H1 (cell line): ENCODE results near the gene CRTAC1. TPM values are rescaled to one million over a fixed set of nuclear protein-coding genes. Genes with fewer than 3 reads are reported as not detected.
A peak's percentile ranks its signal among the peaks of the same experiment; 100 is the strongest.

ENCODE experiments used
- CTCF ChIA-PET: fragments of 300-600 bp; sonication (Branson Sonifier 250); formaldehyde crosslinking; loops from one replicate; lab custom pipeline; 2021; ENCODE audit not compliant: partially characterized antibody; lab: Charles Lee
- POLR2A ChIA-PET: fragments of 300-600 bp; sonication (Branson Sonifier 250); formaldehyde crosslinking; loops from one replicate; lab custom pipeline; 2021; ENCODE audit warnings: inconsistent platforms; ENCODE audit not compliant: partially characterized antibody; lab: Charles Lee
- DNase-seq, 2 experiments: peaks; one replicate each; pipeline versions ENCODE4 v3.0.0 to v3.0.0-alpha.2; 2010 to 2022; ENCODE audit warnings: low spot score in 2 of 2, low read depth in 1 of 2, mixed read lengths in 1 of 2
- FAIRE-seq: peaks from 2 replicates; lab custom pipeline; 2011; peaks lifted over from hg19 to GRCh38; lab: Jason Lieb, UNC
- H2AFZ ChIP-seq: 2 replicates; pipeline ENCODE4 v1.8.1; 2012; ENCODE audit warnings: low read length, inconsistent platforms
- H2AK5ac ChIP-seq: 2 replicates; pipeline ENCODE4 v1.6.1; 2013; ENCODE audit warnings: low read depth, low read length
- H2BK120ac ChIP-seq: replicated peaks from 2 replicates; pipeline ENCODE3; 2013; ENCODE audit warnings: low read depth, low read length, inconsistent platforms
- H2BK12ac ChIP-seq: 2 replicates; pipeline ENCODE4 v1.6.1; 2013; ENCODE audit warnings: low read depth, low read length
- H2BK15ac ChIP-seq: 2 replicates; pipeline ENCODE4 v1.6.1; 2013; ENCODE audit warnings: low read length
- H2BK20ac ChIP-seq: 2 replicates; pipeline ENCODE4 v1.6.1; 2013; ENCODE audit warnings: low read length
- H2BK5ac ChIP-seq: 2 replicates; pipeline ENCODE4 v1.6.1; 2013; ENCODE audit warnings: low read depth, low read length
- H3K14ac ChIP-seq: 2 replicates; pipeline ENCODE4 v1.6.1; 2013; ENCODE audit warnings: inconsistent platforms; ENCODE audit not compliant: insufficient read length
- H3K18ac ChIP-seq: 2 replicates; pipeline ENCODE4 v1.6.1; 2013; ENCODE audit warnings: low read length; ENCODE audit errors: extremely low read depth
- H3K23ac ChIP-seq: 2 replicates; pipeline ENCODE4 v1.6.1; 2013; ENCODE audit warnings: inconsistent platforms; ENCODE audit not compliant: insufficient read length
- H3K23me2 ChIP-seq: 2 replicates; pipeline ENCODE4 v1.6.1; 2013; ENCODE audit warnings: low read depth, low read length
- H3K27ac ChIP-seq: 2 replicates; pipeline ENCODE4 v1.6.1; 2011; ENCODE audit warnings: low read depth, low read length, inconsistent platforms
- H3K27me3 ChIP-seq, 4 experiments: replicated peaks in 1 of 4; 1 replicate in 1 of 4; 2 replicates in 3 of 4; pipeline versions ENCODE4 v1.6.1 to v1.8.1; 2011 to 2013; ENCODE audit warnings: low read length in 3 of 4, mild to moderate bottlenecking in 3 of 4, inconsistent platforms in 2 of 4, mixed read lengths in 2 of 4, moderate library complexity in 1 of 4; ENCODE audit not compliant: control insufficient read depth in 3 of 4, insufficient read depth in 3 of 4; ENCODE audit errors: extremely low read depth in 1 of 4
- H3K36me3 ChIP-seq, 4 experiments: 2 replicates each; pipeline versions ENCODE4 v1.6.1 to v1.8.1; 2011 to 2013; ENCODE audit warnings: mild to moderate bottlenecking in 4 of 4, low read length in 3 of 4, moderate library complexity in 2 of 4, control low read depth in 1 of 4, inconsistent platforms in 1 of 4; ENCODE audit not compliant: insufficient read depth in 4 of 4, control insufficient read depth in 2 of 4
- H3K4ac ChIP-seq: replicated peaks from 2 replicates; pipeline ENCODE3; 2013; ENCODE audit warnings: low read length, low read depth, mixed read lengths, inconsistent platforms; ENCODE audit not compliant: insufficient read length
- H3K4me1 ChIP-seq, 4 experiments: replicated peaks in 1 of 4; 1 replicate in 1 of 4; 2 replicates in 3 of 4; pipeline versions ENCODE4 v1.6.1 to v1.8.1; 2011 to 2013; ENCODE audit warnings: low read length in 3 of 4, inconsistent platforms in 2 of 4, mixed read lengths in 1 of 4; ENCODE audit not compliant: insufficient read depth in 4 of 4, control insufficient read depth in 3 of 4
- H3K4me2 ChIP-seq, 2 experiments: 2 replicates each; pipeline versions ENCODE4 v1.6.1 to v1.8.1; 2011 to 2013; ENCODE audit warnings: low read depth in 2 of 2, low read length in 2 of 2, control low read depth in 1 of 2, inconsistent platforms in 1 of 2, mild to moderate bottlenecking in 1 of 2; ENCODE audit not compliant: insufficient read depth in 1 of 2
- H3K4me3 ChIP-seq, 4 experiments: fragments of 200-600, 300-600 bp in 1 of 4; sonication (generic), shearing (Covaris generic), sonication (Bioruptor Twin) in 1 of 4; 2 replicates each; pipeline versions ENCODE4 v1.5.1 to v1.8.1; 2011 to 2016; ENCODE audit warnings: low read length in 4 of 4, low read depth in 3 of 4, control low read depth in 2 of 4, inconsistent platforms in 2 of 4, mild to moderate bottlenecking in 2 of 4, mixed read lengths in 1 of 4, moderate library complexity in 1 of 4; ENCODE audit not compliant: insufficient read depth in 2 of 4; ENCODE audit errors: extremely low read depth in 1 of 4
- H3K56ac ChIP-seq: replicated peaks from 2 replicates; pipeline ENCODE3; 2013; ENCODE audit warnings: low read depth, mild to moderate bottlenecking, mixed read lengths, low read length, inconsistent platforms; ENCODE audit not compliant: insufficient read length
- H3K79me1 ChIP-seq: 2 replicates; pipeline ENCODE4 v1.6.1; 2013; ENCODE audit warnings: low read depth, low read length, control low read depth
- H3K79me2 ChIP-seq, 2 experiments: 2 replicates each; pipeline versions ENCODE4 v1.6.1 to v1.8.1; 2012 to 2013; ENCODE audit warnings: low read length in 2 of 2, mild to moderate bottlenecking in 2 of 2, inconsistent platforms in 1 of 2; ENCODE audit not compliant: insufficient read depth in 2 of 2, control insufficient read depth in 1 of 2
- H3K9ac ChIP-seq, 4 experiments: replicated peaks in 1 of 4; 1 replicate in 1 of 4; 2 replicates in 3 of 4; pipeline versions ENCODE4 v1.6.1 to v1.8.1; 2011 to 2013; ENCODE audit warnings: low read depth in 3 of 4, low read length in 3 of 4, control low read depth in 2 of 4, mild to moderate bottlenecking in 2 of 4, moderate library complexity in 2 of 4, inconsistent platforms in 1 of 4; ENCODE audit errors: extremely low read depth in 1 of 4
- H3K9me3 ChIP-seq, 2 experiments: 2 replicates each; pipeline versions ENCODE4 v1.6.1 to v1.8.1; 2012 to 2013; ENCODE audit warnings: mild to moderate bottlenecking in 2 of 2, moderate library complexity in 2 of 2, control low read depth in 1 of 2, inconsistent platforms in 1 of 2, low read depth in 1 of 2, low read length in 1 of 2, mixed read lengths in 1 of 2; ENCODE audit not compliant: insufficient read depth in 2 of 2
- H4K20me1 ChIP-seq, 2 experiments: replicated peaks in 1 of 2; 2 replicates each; pipeline versions ENCODE3 to v1.8.1; 2011 to 2013; ENCODE audit warnings: inconsistent platforms in 2 of 2, low read length in 2 of 2, mild to moderate bottlenecking in 1 of 2; ENCODE audit not compliant: insufficient read depth in 2 of 2, control insufficient read depth in 1 of 2
- H4K5ac ChIP-seq: 2 replicates; pipeline ENCODE4 v1.6.1; 2013; ENCODE audit warnings: low read length, low read depth, mixed read lengths, inconsistent platforms; ENCODE audit not compliant: insufficient read length
- H4K8ac ChIP-seq: 2 replicates; pipeline ENCODE4 v1.8.0; 2013; ENCODE audit warnings: mild to moderate bottlenecking, moderate library complexity, low read length, inconsistent platforms; ENCODE audit not compliant: insufficient read depth; ENCODE audit errors: extremely low read depth
- H4K91ac ChIP-seq: replicated peaks from 2 replicates; pipeline ENCODE3; 2013; ENCODE audit warnings: low read length, mixed read lengths, inconsistent platforms; ENCODE audit not compliant: insufficient read length
- ASH2L ChIP-seq: fragments of 200-600, 300-600 bp; sonication (generic); IDR thresholded peaks from one replicate; pipeline ENCODE4 v1.7.1; 2017; ENCODE audit warnings: low read length
- TAF1 ChIP-seq: IDR thresholded peaks from 2 replicates; pipeline ENCODE4 v1.6.1; 2011; ENCODE audit warnings: mild to moderate bottlenecking, low read depth, low read length
- WGBS, 2 experiments: shearing (Covaris generic) in 1 of 2; methylation state at CpG; one replicate each; pipeline versions ENCODE4 v1.1.6 to v1.1.7; 2013 to 2015; ENCODE audit warnings: low lambda C conversion rate in 2 of 2, mixed read lengths in 2 of 2, inconsistent platforms in 1 of 2, low coverage in 1 of 2, missing lambda C conversion rate in 1 of 2; ENCODE audit not compliant: insufficient replicate concordance in 2 of 2, insufficient coverage in 1 of 2, insufficient read length in 1 of 2; ENCODE audit errors: extremely low coverage in 1 of 2, missing lambda C conversion rate in 1 of 2; 5-methylcytosine and 5-hydroxymethylcytosine counted together
- polyA plus RNA-seq, 7 experiments: library from polyadenylated mRNA; depleted of rRNA in 3 of 7; stranded (reverse) in 5 of 7; unstranded in 2 of 7; fragments of >200 nt in 5 of 7; fragments of 200-250 nt in 2 of 7; gene quantifications; 1 replicate in 5 of 7; 2 replicates in 1 of 7; 4 replicates in 1 of 7; pipeline versions ENCODE4 v1.2.1 to v1.2.3, GENCODE V29; 2011 to 2013; ENCODE audit warnings: missing spikeins in 2 of 7, mixed read lengths in 2 of 7
- total RNA-seq: library from RNA; stranded (reverse); fragmentation: NEBNext Ultra II Directional; extraction: Animal tissue kit (Norgen Biotek cat#: 25700); gene quantifications from 2 replicates; pipeline ENCODE4 v1.2.1, GENCODE V29; 2021

The CRTAC1 gene
- total and polyA plus RNA-seq, 2 of the 8 experiments (the other 6 are each of a cell fraction or from before 2014, with no cell fraction given), result 0.91 to 1.2 TPM

DNA sequence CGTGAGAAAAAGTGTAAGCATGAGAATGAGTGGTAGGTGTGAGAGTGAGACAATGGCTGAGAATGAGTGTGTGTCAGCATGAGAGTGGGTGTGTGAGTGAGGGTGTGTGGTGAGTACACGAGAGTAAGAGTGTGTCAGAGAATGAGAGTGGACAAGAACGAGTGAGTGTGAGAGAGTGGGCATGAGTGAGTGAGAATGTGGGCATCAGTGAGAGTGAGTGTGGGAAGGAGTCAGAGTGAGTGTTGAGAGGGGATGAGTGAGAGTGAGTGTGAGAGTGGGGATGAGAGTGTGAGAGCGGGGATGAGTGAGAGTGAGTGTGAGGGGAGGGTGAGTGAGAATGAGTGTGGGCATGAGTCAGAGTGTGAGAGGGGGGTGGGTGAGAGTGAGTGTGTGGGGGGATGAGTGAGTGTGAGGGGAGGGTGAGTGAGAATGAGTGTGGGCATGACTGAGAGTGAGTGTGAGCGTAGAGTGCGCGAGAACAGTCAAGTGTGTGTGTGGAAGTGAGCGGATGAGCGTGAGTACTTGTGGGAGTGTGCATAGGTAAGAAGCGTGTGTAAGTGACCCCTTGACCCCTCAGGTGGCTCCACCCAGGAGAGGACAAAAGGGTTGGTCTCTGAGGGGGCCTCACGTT, 105.0 kb downstream of the CRTAC1 start:
- FAIRE-seq (no peak), DNase-seq (no peak)
- Histone ChIP-seq H3K27ac (no peak overlapping the region), H2BK12ac (0 out of 2 replicates have a peak overlapping the region, but pooled peaks have one; percentile 39), H4K91ac (no peak overlapping the region), H3K79me2 (no peaks in the 10 kb centered on the region), H3K27me3 (no peaks in the 10 kb centered on the region), H3K56ac (no peak overlapping the region), H2BK5ac (no peak overlapping the region; the same call in 1 of the 2 replicates), H2AFZ (no peak overlapping the region), H3K4me1 (no peaks in the 10 kb centered on the region; a peak in 1 of 7 replicates), H4K5ac (no peak overlapping the region), H3K9ac (no peak overlapping the region), H3K23me2 (peaks cover 5% of the 10 kb centered on the region; the same call in 1 of the 2 replicates), H3K14ac (no peak overlapping the region), H3K4me2 (no peak overlapping the region), H3K4me3 (no peak overlapping the region), H2BK15ac (peak overlapping the region; percentile 72; the same call in 1 of the 2 replicates), H2AK5ac (peak overlapping the region; percentile 96; the same call in 1 of the 2 replicates), H3K23ac (no peak overlapping the region), H4K8ac (no peak overlapping the region), H2BK120ac (no peak overlapping the region), H3K9me3 (no peaks in the 10 kb centered on the region), H2BK20ac (no peak overlapping the region), H3K4ac (no peak overlapping the region), H3K79me1 (no peaks in the 10 kb centered on the region), H4K20me1 (no peaks in the 10 kb centered on the region), H3K18ac (no peak overlapping the region), H3K36me3 (no peaks in the 10 kb centered on the region)
- WGBS, 2 experiments, result 84 to 100% methylated on average over 7 to 11 of the region's 11 CpGs
- TF ChIP-seq TAF1 (no peak), ASH2L (peak; percentile 32)
- ChIA-PET CTCF (interaction anchor here (0.8 to 4.8 kb wide), 6 partner anchors 88 to 135 kb away, joined by 3 to 26 read pairs (median 3); no protein-coding TSS in a partner anchor), POLR2A (no interaction called here)
